ENCODE results near the gene KLHL30. TPM values are rescaled to one million over a fixed set of nuclear protein-coding genes. Genes with fewer than 3 reads are reported as not detected.

Gene KLHL30, protein sequence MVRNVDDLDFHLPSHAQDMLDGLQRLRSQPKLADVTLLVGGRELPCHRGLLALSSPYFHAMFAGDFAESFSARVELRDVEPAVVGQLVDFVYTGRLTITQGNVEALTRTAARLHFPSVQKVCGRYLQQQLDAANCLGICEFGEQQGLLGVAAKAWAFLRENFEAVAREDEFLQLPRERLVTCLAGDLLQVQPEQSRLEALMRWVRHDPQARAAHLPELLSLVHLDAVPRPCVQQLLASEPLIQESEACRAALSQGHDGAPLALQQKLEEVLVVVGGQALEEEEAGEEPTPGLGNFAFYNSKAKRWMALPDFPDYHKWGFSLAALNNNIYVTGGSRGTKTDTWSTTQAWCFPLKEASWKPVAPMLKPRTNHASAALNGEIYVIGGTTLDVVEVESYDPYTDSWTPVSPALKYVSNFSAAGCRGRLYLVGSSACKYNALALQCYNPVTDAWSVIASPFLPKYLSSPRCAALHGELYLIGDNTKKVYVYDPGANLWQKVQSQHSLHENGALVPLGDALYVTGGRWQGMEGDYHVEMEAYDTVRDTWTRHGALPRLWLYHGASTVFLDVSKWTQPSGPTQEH
- not detected for total RNA-seq
- not detected for polyA plus RNA-seq
- total RNA-seq, result 0 reads per million in 6 experiments

DNA sequence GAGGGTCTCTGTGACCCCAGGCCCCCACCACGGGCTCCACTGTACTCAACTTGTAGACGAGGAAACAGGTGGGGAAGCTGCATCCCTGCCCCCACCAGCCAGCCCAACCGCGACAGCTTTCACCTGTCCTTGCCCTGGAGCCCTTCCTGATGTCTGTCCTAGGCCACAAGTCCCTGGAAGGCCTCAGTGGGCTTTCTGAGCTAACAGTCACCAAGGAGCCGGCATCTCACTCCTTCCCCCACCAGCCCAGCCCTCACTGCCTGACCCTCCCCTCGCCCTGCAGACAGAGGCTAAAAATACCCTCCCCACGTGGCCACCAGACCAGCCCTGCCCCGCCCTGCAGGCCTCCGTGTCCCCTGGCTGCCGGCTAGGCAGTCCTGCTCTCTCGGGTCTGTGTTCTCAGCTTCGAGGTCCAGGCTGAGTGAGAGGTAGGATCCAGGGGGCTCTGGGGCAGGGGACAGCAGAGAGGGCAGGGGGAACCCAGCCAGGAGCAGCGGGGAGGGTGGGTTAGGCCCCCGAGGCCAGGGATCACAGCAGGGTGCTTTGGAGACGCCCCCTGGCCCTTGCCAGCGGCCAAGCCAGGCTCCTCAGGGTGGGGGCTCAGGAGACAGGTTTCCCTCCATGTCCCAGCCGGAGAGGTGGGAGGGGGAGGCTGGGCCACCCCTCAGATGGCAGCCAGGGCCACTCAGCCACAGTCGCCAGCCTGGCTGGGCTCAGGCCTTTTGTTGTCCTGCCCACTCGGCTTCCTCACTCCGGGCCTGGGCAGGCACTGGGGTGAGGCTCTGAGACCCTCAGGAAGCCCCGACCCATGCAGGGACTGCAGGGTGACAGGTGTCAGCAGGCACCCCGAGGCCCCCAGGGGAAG lies at the start of gene KLHL30:
Gene KLHL30 (plus strand): TSS at position 338 of the 865 bp plus-strand sequence. CDS start 2,087 bp downstream, outside the sequence.
- DNase-seq, result no peak
- H3K27ac Mint-ChIP-seq, result peak within 1 kb of the TSS in 1 of 10 donors; percentile 48
- no peaks in the 10 kb centered on the region for H3K9me3 Mint-ChIP-seq
- POLR2A ChIA-PET, result no interaction called here
- H3K27me3 Mint-ChIP-seq, result no peaks in the 10 kb centered on the region
- H3K4me3 Mint-ChIP-seq, result no peak within 1 kb of the TSS
- H3K36me3 Mint-ChIP-seq, result no peaks in the 10 kb centered on the region
- no peak for ATAC-seq
- peaks cover 3 to 11% (median 9%) of the 10 kb centered on the region in 4 donors for H3K4me1 Mint-ChIP-seq

DNA sequence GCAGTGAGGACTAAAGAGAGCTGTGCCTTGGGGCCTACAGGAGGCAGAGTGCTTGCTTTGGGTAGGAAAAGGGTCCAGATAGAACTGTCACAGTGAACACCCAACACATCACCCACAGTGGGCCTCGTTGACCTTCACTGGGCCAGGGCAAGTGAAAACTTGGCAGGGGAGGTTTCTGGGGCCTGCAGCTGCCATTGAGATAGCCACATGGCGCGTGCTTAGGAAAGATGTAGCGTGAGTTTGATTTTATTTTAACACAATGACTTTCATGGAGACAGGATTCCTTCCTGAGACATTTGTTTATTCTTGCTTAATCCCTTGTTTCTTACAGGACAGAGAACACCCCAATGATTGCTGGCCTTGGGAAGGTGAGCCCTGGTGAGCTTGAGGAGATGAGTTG lies 47.6 kb upstream of the KLHL30 start:
- Mint-ChIP-seq H3K27me3 (no peaks in the 10 kb centered on the region), H3K4me1 (peaks cover 0 to 8% (median 3%) of the 10 kb centered on the region in 4 donors), H3K27ac (peak overlapping the region in 3 of 10 donors; percentile 41 to 83 (median 47)), H3K4me3 (no peak overlapping the region), H3K36me3 (peaks cover 0 to 9% (median 4%) of the 10 kb centered on the region in 3 donors), H3K9me3 (no peaks in the 10 kb centered on the region)
- DNase-seq, result no peak
- POLR2A ChIA-PET, result no interaction called here
- no peak for ATAC-seq

DNA sequence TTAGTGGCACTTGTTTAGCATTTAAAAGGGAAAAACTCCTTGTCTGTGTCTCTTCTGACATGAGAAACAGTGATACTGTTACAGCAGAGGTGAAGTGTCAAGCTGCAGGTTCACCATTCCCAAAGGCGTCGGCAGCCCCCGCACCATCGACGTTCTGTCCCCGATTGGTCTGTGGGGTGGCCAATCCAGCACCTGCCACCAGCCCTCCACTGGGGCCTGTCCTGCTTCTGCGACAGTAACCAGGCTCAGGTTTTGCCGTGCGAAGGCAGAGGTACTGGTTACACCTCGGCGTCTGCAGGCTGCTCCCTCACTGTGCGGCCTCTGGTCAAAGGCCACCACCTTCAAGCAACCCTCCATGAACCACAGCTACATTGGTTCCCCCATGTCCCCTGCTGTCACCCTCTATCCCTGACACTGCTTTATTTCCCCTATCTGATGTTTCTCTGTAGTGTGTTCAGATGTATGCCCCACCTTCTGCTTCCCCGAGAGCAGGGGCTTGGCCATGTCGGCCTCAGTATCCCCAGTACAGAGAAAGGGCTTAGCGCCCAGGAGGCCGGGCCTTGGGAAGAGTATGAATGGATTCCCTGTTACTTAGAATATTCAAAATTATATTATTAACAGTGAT lies 46.9 kb upstream of the KLHL30 start:
- POLR2A ChIA-PET, result no interaction called here
- Mint-ChIP-seq H3K27me3 (no peaks in the 10 kb centered on the region), H3K27ac (peak overlapping the region in 2 of 10 donors; percentile 83 to 89), H3K9me3 (no peaks in the 10 kb centered on the region), H3K4me1 (peaks cover 0 to 8% (median 3%) of the 10 kb centered on the region in 4 donors), H3K36me3 (peaks cover 0 to 9% (median 2%) of the 10 kb centered on the region in 3 donors), H3K4me3 (no peak overlapping the region)
- DNase-seq (no peak), ATAC-seq (no peak)

DNA sequence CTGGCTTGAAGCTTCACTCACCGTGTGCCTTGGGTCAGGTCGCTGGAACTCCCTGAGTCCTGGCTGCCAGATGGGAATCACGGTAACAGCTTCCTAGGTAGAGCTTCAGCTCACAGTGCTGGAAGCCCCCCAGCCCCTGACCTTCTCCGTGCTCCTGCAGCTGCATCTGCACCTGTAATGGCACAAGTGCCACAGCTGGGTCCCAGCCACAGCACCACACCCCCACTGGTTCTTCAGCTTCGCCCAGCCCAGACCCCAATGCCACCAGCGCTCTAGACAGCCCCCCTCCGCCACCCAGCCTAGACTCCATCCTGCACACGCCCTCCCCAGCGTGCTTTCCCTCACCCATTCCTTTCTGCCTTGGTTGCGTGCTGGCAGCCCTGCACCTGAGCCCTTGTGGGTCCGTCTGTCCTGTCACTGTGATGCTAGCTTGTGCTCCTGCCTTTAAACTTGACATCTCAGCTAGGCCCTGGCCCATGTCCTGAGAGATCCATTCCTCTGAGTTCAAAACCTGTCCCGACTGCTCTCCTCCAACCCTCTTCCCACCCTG lies 45.9 kb upstream of the KLHL30 start:
- Mint-ChIP-seq H3K4me3 (no peak overlapping the region), H3K27ac (peak overlapping the region in 1 of 10 donors; percentile 72), H3K4me1 (peaks cover 0 to 2% (median under 1%) of the 10 kb centered on the region in 4 donors)

DNA sequence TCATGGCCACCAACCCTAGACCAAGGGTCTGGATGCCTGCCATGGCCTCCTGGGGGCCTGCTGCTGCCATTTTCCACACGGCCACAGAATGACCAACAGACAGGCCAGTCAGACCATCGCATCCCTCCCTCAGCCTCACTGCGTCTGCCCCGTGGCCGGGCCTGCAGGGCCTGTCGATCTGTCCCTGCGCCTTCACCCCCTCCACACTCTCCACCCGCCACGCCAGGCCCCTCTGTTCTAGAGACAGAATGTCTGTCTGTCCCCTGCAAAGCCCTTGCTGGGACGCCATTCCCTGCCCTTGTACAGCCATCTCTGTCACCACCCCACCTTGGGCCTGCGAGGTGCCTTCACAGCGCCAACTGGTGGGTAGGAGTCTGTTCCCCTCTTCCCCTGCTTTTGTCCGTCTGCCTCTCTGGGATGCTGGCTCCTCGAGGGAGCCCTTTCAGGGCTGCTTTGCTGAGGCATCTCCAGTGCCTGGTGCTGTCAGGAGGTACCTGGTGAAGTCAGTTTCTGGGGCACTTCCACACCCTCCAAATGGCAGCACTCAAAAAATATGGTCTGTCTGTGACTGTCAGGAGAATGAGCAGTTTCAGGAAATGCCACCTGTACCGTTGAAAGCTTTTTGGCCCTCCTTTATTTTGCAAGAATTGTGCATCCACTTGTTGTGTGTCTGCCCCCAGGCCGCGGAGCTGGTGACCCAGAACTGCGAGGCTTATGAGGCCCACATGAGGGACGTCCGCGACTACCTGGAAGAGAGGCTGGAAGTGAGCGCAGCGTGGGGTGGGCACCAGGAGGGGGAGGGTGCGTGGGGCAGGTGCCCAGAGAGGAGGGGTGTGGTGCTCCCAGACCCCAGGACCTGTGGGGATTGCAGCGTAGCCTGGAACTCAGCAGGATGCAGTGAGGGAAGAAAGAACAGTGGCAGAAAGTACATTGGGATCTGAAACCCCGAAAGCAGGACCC lies 45.0 kb upstream of the KLHL30 start:
- DNase-seq (no peak), ATAC-seq (no peak)
- peaks cover 0 to 2% (median 0%) of the 10 kb centered on the region in 4 donors for H3K4me1 Mint-ChIP-seq
- H3K4me3 Mint-ChIP-seq, result no peak overlapping the region
- H3K36me3 Mint-ChIP-seq, result peaks cover 0 to 6% (median 2%) of the 10 kb centered on the region in 3 donors
- no peaks in the 10 kb centered on the region for H3K27me3 Mint-ChIP-seq
- H3K9me3 Mint-ChIP-seq, result no peaks in the 10 kb centered on the region
- no peak overlapping the region for H3K27ac Mint-ChIP-seq
- POLR2A ChIA-PET, result no interaction called here

More for the DNA sequence above, 45.9 kb upstream of the KLHL30 start:
- Mint-ChIP-seq H3K36me3 (peaks cover 0 to 6% (median 2%) of the 10 kb centered on the region in 3 donors), H3K27me3 (no peaks in the 10 kb centered on the region), H3K9me3 (no peaks in the 10 kb centered on the region)
- DNase-seq, result no peak
- POLR2A ChIA-PET, result no interaction called here
- no peak for ATAC-seq

DNA sequence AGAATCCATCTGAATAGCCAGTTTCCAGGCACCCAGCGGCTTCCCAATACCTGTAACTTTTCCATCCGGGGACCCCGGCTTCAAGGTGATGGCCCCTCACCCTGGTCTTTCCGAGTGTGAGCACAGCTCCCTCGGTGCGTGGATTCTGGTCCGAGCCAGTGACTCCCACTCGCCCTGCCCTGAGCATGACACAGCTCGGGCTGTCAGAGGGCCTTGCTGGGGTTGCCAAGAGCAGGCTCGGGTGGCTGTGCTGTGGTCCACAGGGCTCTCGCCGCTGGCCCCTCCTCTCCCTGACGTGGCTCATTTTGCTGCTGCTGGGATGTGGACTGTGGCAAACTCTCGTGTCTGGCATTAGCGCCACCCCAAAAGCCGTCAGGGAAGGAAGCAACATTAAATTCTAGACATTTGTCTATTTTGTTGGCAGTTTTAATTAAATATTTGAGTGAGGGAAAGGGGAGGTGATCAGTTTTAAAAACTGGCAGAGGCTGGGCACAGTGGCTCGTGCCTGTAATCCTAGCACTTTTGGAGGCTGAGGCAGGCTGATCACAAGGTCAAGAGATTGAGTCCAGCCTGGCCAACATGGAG lies 43.9 kb upstream of the KLHL30 start:
- POLR2A ChIA-PET, result no interaction called here
- no peak overlapping the region for H3K4me3 Mint-ChIP-seq
- H3K4me1 Mint-ChIP-seq, result peaks cover 0 to 10% (median 1%) of the 10 kb centered on the region in 4 donors
- H3K36me3 Mint-ChIP-seq, result peaks cover 0 to 4% (median 2%) of the 10 kb centered on the region in 3 donors
- ATAC-seq (no peak), DNase-seq (no peak)
- peak overlapping the region in 1 of 10 donors; percentile 41 for H3K27ac Mint-ChIP-seq
- H3K9me3 Mint-ChIP-seq, result no peaks in the 10 kb centered on the region
- no peaks in the 10 kb centered on the region for H3K27me3 Mint-ChIP-seq

DNA sequence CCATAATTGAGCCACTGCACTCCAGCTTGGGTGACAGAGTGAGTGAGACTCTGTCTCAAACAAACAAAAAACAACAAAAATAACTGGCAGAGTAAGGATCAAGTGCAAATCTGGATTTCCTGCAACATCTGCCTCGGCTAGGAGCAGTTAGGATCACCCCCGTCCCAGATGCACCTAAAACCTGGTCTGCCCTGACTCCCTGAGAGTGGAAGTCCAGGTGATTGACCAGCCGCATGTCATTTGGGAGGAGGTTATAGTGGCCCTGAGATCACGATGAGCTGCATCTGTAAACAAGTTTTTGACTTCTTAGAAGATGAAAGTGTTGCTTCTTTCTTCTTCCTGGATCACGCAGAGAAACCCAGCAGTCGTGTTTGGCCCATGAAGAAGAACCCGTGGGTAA lies 43.3 kb upstream of the KLHL30 start:
- no peak for DNase-seq
- Mint-ChIP-seq H3K9me3 (no peaks in the 10 kb centered on the region), H3K4me3 (no peak overlapping the region), H3K4me1 (peaks cover 0 to 12% (median 1%) of the 10 kb centered on the region in 4 donors), H3K27me3 (no peaks in the 10 kb centered on the region), H3K36me3 (peaks cover 0 to 4% (median 2%) of the 10 kb centered on the region in 3 donors), H3K27ac (no peak overlapping the region)
- POLR2A ChIA-PET, result no interaction called here
- no peak for ATAC-seq

DNA sequence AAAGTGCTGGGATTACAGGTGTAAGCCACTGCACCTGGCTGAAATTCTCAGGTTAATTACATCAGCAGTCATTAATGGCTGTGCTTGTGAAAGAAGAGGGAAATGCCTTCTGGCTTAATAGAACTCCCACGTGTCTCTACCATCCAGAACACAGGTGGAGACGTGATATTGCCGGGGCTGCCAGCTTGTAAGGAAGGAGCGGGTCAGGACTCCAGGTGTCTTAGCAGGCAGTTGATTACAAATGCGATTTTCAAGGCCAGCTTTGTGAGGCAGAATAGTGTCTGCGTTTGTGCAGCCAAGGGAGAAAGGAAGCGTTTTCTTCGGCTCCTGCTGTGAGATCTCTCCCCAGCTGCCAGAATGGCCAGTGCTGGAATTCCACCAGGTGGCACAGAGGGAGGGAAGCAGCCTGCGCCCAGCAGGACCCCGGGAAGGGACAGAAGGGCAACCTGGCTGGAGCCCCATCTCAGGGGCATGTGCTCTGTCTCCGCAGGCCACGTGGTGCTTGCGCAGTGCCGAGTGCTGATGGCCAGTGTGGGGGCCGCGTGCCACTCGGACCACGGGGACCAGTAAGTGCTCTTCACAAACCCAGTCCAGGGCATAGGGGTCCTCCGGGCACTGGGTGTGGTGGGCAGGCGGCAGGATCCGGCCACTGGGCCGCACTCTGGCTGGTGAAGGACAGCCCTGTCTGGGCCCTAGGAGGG lies 42.0 kb upstream of the KLHL30 start:
- H3K36me3 Mint-ChIP-seq, result peaks cover 0 to 4% (median 2%) of the 10 kb centered on the region in 3 donors
- H3K4me1 Mint-ChIP-seq, result peaks cover 0 to 13% (median 1%) of the 10 kb centered on the region in 4 donors
- no peaks in the 10 kb centered on the region for H3K9me3 Mint-ChIP-seq
- no peak overlapping the region for H3K27ac Mint-ChIP-seq
- POLR2A ChIA-PET, result no interaction called here
- H3K27me3 Mint-ChIP-seq, result no peaks in the 10 kb centered on the region
- ATAC-seq (no peak), DNase-seq (no peak)
- no peak overlapping the region for H3K4me3 Mint-ChIP-seq

DNA sequence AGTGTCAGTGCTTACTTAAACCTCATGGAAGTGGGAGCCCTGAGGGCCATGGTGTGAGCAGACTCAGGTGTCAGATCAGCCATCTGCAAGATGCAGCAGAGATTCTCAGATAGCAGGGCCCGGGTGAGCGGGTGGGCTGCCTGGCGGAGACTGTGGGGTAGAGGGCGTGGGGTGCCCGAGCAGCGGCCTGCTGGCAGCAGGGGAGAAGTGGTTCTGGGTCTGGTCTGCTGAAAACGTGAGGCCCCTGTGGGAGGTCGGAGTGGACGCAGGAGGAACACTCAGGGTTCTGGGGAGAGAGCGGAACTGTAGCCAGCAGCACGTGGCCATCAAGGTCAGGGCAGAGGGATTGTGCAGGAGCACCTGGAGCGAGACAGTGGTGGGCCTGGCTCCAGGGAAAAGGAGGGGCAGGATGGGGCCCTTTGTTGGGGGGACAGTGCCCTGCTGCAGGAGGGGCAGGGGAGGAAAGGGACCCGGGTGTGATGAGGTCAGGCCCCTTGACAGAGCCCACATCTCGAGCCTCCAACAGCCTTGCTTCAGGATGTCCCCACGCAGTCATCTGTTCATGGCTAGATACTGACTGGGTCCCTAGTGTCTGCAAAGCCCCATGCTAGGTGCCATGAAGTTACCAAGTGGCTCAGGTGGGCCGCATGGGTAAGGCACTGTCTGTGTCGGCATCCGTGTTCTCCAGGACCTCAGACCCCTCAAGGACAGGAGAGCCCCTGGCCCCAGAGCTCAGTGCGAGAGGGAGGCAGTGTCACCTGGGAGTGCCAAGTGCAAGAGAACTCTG lies 41.1 kb upstream of the KLHL30 start:
- H3K27me3 Mint-ChIP-seq, result no peaks in the 10 kb centered on the region
- DNase-seq, result no peak
- H3K4me3 Mint-ChIP-seq, result no peak overlapping the region
- peak overlapping the region in 1 of 10 donors; percentile 46 for H3K27ac Mint-ChIP-seq
- POLR2A ChIA-PET, result no interaction called here
- H3K36me3 Mint-ChIP-seq, result peaks cover 0 to 4% (median 2%) of the 10 kb centered on the region in 3 donors
- H3K9me3 Mint-ChIP-seq, result no peaks in the 10 kb centered on the region
- H3K4me1 Mint-ChIP-seq, result peaks cover 0 to 13% (median 1%) of the 10 kb centered on the region in 4 donors
- ATAC-seq, result no peak

All from naive thymus-derived CD8-positive, alpha-beta T cell (primary cell).